A549 (cell line): ENCODE results near the gene GRAP2.

Experiments
- BHLHE40 ChIP-seq: IDR thresholded peaks from 2 replicates; pipeline ENCODE4 v1.6.1; 2012; ENCODE audit warnings: low read depth, low read length, inconsistent platforms
- CHD2 ChIP-seq: fragments of 150-350 bp; IDR thresholded peaks from 2 replicates; pipeline ENCODE4 v1.6.1; 2014; ENCODE audit warnings: low read length; ENCODE audit not compliant: partially characterized antibody
- EHMT2 ChIP-seq: fragments of 200-600 bp; sonication (generic); IDR thresholded peaks from 2 replicates; pipeline ENCODE4 v1.6.1; 2016; ENCODE audit warnings: antibody characterized with exemption, low read depth, mild to moderate bottlenecking, moderate library complexity
- TF ChIP-seq, protein P1 (sequence below): fragments of >200 bp; sonication (Bioruptor Twin); formaldehyde crosslinking; IDR thresholded peaks from 3 replicates; pipeline ENCODE4 v1.5.1; 2016

DNA sequence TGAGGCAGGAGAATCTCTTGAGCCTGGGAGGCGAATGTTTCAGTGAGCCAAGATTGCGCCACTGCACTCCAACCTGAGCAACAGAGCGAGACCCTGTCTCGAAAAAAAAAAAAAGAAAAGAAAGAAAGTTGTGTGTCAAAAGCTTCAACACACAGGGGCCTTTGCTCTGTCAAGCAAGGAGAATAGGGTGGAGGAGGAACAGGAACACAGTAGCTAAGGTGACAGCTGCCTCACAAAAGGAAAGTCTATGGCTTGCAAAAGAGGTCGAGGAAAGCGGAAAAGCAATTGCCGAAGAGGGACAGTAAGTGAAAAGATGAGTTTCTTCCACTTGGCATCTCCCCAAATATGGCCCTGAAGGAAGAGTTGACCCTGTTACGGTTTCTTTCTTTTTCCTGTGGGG lies 32.9 kb downstream of the GRAP2 start:
- TF ChIP-seq EHMT2: no peak
- TF ChIP-seq CHD2: no peak
- TF ChIP-seq, protein P1, sequence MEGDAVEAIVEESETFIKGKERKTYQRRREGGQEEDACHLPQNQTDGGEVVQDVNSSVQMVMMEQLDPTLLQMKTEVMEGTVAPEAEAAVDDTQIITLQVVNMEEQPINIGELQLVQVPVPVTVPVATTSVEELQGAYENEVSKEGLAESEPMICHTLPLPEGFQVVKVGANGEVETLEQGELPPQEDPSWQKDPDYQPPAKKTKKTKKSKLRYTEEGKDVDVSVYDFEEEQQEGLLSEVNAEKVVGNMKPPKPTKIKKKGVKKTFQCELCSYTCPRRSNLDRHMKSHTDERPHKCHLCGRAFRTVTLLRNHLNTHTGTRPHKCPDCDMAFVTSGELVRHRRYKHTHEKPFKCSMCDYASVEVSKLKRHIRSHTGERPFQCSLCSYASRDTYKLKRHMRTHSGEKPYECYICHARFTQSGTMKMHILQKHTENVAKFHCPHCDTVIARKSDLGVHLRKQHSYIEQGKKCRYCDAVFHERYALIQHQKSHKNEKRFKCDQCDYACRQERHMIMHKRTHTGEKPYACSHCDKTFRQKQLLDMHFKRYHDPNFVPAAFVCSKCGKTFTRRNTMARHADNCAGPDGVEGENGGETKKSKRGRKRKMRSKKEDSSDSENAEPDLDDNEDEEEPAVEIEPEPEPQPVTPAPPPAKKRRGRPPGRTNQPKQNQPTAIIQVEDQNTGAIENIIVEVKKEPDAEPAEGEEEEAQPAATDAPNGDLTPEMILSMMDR: no peak
- no peak for TF ChIP-seq BHLHE40
